HEK293 (cell line): ENCODE results near the gene WFS1.
A peak's percentile ranks its signal among the peaks of the same experiment; 100 is the strongest.

Experiments
- CTCF ChIA-PET: fragments of 350-600 bp; formaldehyde crosslinking; extraction: SDS; loops from one replicate; lab custom pipeline; 2021; ENCODE audit warnings: antibody characterized with exemption; lab: Yijun Ruan, JAX
- POLR2A ChIA-PET: fragments of 300-600 bp; formaldehyde crosslinking; extraction: SDS; loops from one replicate; lab custom pipeline; 2020; ENCODE audit warnings: antibody characterized with exemption, inconsistent platforms; lab: Yijun Ruan, JAX
- H3K27ac ChIP-seq: fragments of 200-500 bp; sonication (Bioruptor generic); 2 replicates; pipeline ENCODE4 v1.5.1; 2014; ENCODE audit warnings: low read depth, low read length, control low read depth, inconsistent platforms; ENCODE audit errors: extremely low read depth
- H3K36me3 ChIP-seq, 2 experiments: fragments of 200-500 bp in 1 of 2; sonication (Bioruptor generic) in 1 of 2; 1 replicate in 1 of 2; 2 replicates in 1 of 2; pipeline ENCODE4 v1.5.1; 2014 to 2017; ENCODE audit warnings: inconsistent platforms in 2 of 2, low read length in 2 of 2; ENCODE audit not compliant: control insufficient read depth in 2 of 2, insufficient read depth in 1 of 2
- H3K4me1 ChIP-seq: fragments of 200-500 bp; sonication (Bioruptor generic); 2 replicates; pipeline ENCODE4 v1.5.1; 2014; ENCODE audit warnings: mild to moderate bottlenecking, low read length, inconsistent platforms; ENCODE audit not compliant: control insufficient read depth, insufficient read depth
- H3K4me3 ChIP-seq: 2 replicates; pipeline ENCODE4 v1.5.1; 2011; ENCODE audit warnings: low read depth, mild to moderate bottlenecking, control low read depth, low read length, moderate library complexity
- H3K9me3 ChIP-seq: fragments of 200-500 bp; sonication (Bioruptor generic); 2 replicates; pipeline ENCODE4 v1.5.1; 2014; ENCODE audit warnings: low read depth, low read length, inconsistent platforms; ENCODE audit not compliant: control insufficient read depth, insufficient read depth
- CTCF ChIP-seq: fragments of 450-650 bp; formaldehyde crosslinking; IDR thresholded peaks from 2 replicates; pipeline ENCODE4 v1.5.1; 2016; ENCODE audit warnings: missing biosample characterization, missing genetic modification characterization
- INSM2 ChIP-seq: fragments of 450-650 bp; formaldehyde crosslinking; IDR thresholded peaks from 2 replicates; pipeline ENCODE4 v1.5.1; 2016; ENCODE audit warnings: missing biosample characterization, missing genetic modification characterization
- KLF16 ChIP-seq: fragments of 450-650 bp; formaldehyde crosslinking; IDR thresholded peaks from 2 replicates; pipeline ENCODE4 v1.5.1; 2017; ENCODE audit warnings: missing biosample characterization, missing genetic modification characterization
- PRDM10 ChIP-seq: fragments of 450-650 bp; formaldehyde crosslinking; IDR thresholded peaks from 2 replicates; pipeline ENCODE4 v1.5.1; 2016; ENCODE audit warnings: missing biosample characterization, missing genetic modification characterization
- REPIN1 ChIP-seq: fragments of 450-650 bp; formaldehyde crosslinking; IDR thresholded peaks from 2 replicates; pipeline ENCODE4 v1.5.1; 2017; ENCODE audit warnings: missing biosample characterization, missing genetic modification characterization, low read depth
- ZBTB48 ChIP-seq: fragments of 450-650 bp; formaldehyde crosslinking; IDR thresholded peaks from 2 replicates; pipeline ENCODE4 v1.5.1; 2016; ENCODE audit warnings: missing biosample characterization, missing genetic modification characterization
- ZFP69B ChIP-seq: fragments of 450-650 bp; formaldehyde crosslinking; IDR thresholded peaks from 2 replicates; pipeline ENCODE4 v1.5.1; 2016; ENCODE audit warnings: missing biosample characterization, missing genetic modification characterization
- ZNF19 ChIP-seq: fragments of 450-650 bp; formaldehyde crosslinking; IDR thresholded peaks from 2 replicates; pipeline ENCODE4; 2016; ENCODE audit warnings: missing biosample characterization, missing genetic modification characterization, low read depth
- ZNF518A ChIP-seq: fragments of 450-650 bp; formaldehyde crosslinking; conservative IDR thresholded peaks from 2 replicates; pipeline ENCODE4 v1.5.1; 2016; ENCODE audit warnings: low read depth, missing biosample characterization, missing genetic modification characterization
- ZNF530 ChIP-seq: fragments of 450-650 bp; formaldehyde crosslinking; IDR thresholded peaks from 2 replicates; pipeline ENCODE4 v1.5.1; 2016; ENCODE audit warnings: low read depth, missing biosample characterization, missing genetic modification characterization
- ZNF548 ChIP-seq: fragments of 450-650 bp; formaldehyde crosslinking; IDR thresholded peaks from 2 replicates; pipeline ENCODE4 v1.5.1; 2016; ENCODE audit warnings: missing biosample characterization, missing genetic modification characterization
- ZNF610 ChIP-seq: fragments of 450-650 bp; formaldehyde crosslinking; IDR thresholded peaks from 2 replicates; pipeline ENCODE4 v1.5.1; 2016; ENCODE audit warnings: missing biosample characterization, missing genetic modification characterization, borderline replicate concordance
- ZNF654 ChIP-seq: fragments of 450-650 bp; formaldehyde crosslinking; IDR thresholded peaks from 2 replicates; pipeline ENCODE4 v1.5.1; 2016; ENCODE audit warnings: low read depth, missing biosample characterization, missing genetic modification characterization
- ZNF707 ChIP-seq: fragments of 450-650 bp; formaldehyde crosslinking; IDR thresholded peaks from 2 replicates; pipeline ENCODE4 v1.5.1; 2016; ENCODE audit warnings: missing biosample characterization, missing genetic modification characterization
- ZNF76 ChIP-seq: fragments of 450-650 bp; formaldehyde crosslinking; IDR thresholded peaks from 2 replicates; pipeline ENCODE4; 2016; ENCODE audit warnings: low read depth, missing biosample characterization, missing genetic modification characterization, borderline replicate concordance

WFS1 gene

GRCh38 chr4:6250235-6250983 is 19.2 kb upstream of the WFS1 start:
- TF ChIP-seq ZFP69B (no peak), ZNF610 (tag by site-specific recombination) (no peak), ZNF707 (tag by site-specific recombination) (no peak), ZNF654 (peak; percentile 65), ZBTB48 (no peak), INSM2 (no peak), ZNF548 (tag by site-specific recombination) (no peak), KLF16 (tag by site-specific recombination) (no peak), ZNF530 (tag by site-specific recombination) (no peak), CTCF (peak; percentile 24; the same call in 1 of the 2 replicates)

GRCh38 chr4:6250984-6251295 is 18.7 kb upstream of the WFS1 start:
- no peak for TF ChIP-seq PRDM10 (tag by site-specific recombination)
- no peak for TF ChIP-seq ZNF76
- no peak for TF ChIP-seq ZNF19 (tag by site-specific recombination)
- no peak for TF ChIP-seq ZNF518A (tag by site-specific recombination)
- no peak for TF ChIP-seq REPIN1 (tag by site-specific recombination)
- ChIA-PET POLR2A (no interaction called here), CTCF (interaction anchor here (0.5 to 12.8 kb wide), 36 partner anchors 10 to 317 kb away, joined by 3 to 203 read pairs (median 4); no protein-coding TSS in a partner anchor)
- H3K4me1 ChIP-seq = no peaks in the 10 kb centered on the region
- H3K36me3 ChIP-seq = no peaks in the 10 kb centered on the region
- H3K9me3 ChIP-seq = no peaks in the 10 kb centered on the region
- H3K4me3 ChIP-seq = no peak overlapping the region
- no peak overlapping the region for H3K27ac ChIP-seq

More at GRCh38 chr4:6250235-6250983, 19.2 kb upstream of the WFS1 start:
- ChIA-PET POLR2A (no interaction called here), CTCF (interaction anchor here (0.5 to 12.8 kb wide), 41 partner anchors 10 to 932 kb away, joined by 3 to 203 read pairs (median 4); no protein-coding TSS in a partner anchor)
- Histone ChIP-seq H3K4me3 (no peak overlapping the region), H3K4me1 (no peaks in the 10 kb centered on the region), H3K27ac (no peak overlapping the region), H3K9me3 (no peaks in the 10 kb centered on the region), H3K36me3 (no peaks in the 10 kb centered on the region)
